Type B pancreatic cell (in vitro differentiated cells): ENCODE measurements around the gene DCHS1. TPM values are rescaled to one million over a fixed set of nuclear protein-coding genes. Genes with fewer than 3 reads are reported as not detected.
"Not testable (repeated sequence)": the region's sequence is repeated elsewhere in the genome, so short reads cannot be mapped to it uniquely, and the experiment has no call there.

Source experiments
- DNase-seq: peaks from one replicate; pipeline ENCODE4 v3.0.0; 2021; ENCODE audit warnings: mixed read lengths; ENCODE audit not compliant: unreplicated experiment; ENCODE audit errors: extremely low spot score
- H3K27ac Mint-ChIP-seq: 2 replicates; pipeline ENCODE4 v1.8.0; 2021; ENCODE audit warnings: mild to moderate bottlenecking, mixed read lengths
- H3K27me3 Mint-ChIP-seq: 2 replicates; pipeline ENCODE4 v1.8.0; 2021; ENCODE audit warnings: mixed read lengths
- H3K36me3 Mint-ChIP-seq: 2 replicates; pipeline ENCODE4 v1.8.0; 2021; ENCODE audit warnings: mixed read lengths
- H3K4me1 Mint-ChIP-seq: one replicate; pipeline ENCODE4 v1.8.0; 2021; ENCODE audit warnings: mixed read lengths; ENCODE audit not compliant: unreplicated experiment
- H3K4me3 Mint-ChIP-seq: 2 replicates; pipeline ENCODE4 v1.8.0; 2021; ENCODE audit warnings: mild to moderate bottlenecking, mixed read lengths
- H3K9me3 Mint-ChIP-seq: 2 replicates; pipeline ENCODE4 v1.8.0; 2021; ENCODE audit warnings: mixed read lengths
- long read RNA-seq: library from polyadenylated mRNA; unstranded; transcript quantifications from one replicate; pipeline ENCODE4 v2.0.0, GENCODE V29; 2020
- total RNA-seq: library from RNA; stranded (reverse); gene quantifications from 2 replicates; pipeline ENCODE4 v1.2.1, GENCODE V29; 2021; ENCODE audit warnings: low replicate concordance
- TF ChIP-seq, protein P1 (sequence below): fragments of 200-600 bp; sonication (generic); conservative IDR thresholded peaks from 2 replicates; pipeline ENCODE4 v1.5.0; 2021; ENCODE audit warnings: antibody characterized with exemption, mild to moderate bottlenecking

DCHS1 gene, protein sequence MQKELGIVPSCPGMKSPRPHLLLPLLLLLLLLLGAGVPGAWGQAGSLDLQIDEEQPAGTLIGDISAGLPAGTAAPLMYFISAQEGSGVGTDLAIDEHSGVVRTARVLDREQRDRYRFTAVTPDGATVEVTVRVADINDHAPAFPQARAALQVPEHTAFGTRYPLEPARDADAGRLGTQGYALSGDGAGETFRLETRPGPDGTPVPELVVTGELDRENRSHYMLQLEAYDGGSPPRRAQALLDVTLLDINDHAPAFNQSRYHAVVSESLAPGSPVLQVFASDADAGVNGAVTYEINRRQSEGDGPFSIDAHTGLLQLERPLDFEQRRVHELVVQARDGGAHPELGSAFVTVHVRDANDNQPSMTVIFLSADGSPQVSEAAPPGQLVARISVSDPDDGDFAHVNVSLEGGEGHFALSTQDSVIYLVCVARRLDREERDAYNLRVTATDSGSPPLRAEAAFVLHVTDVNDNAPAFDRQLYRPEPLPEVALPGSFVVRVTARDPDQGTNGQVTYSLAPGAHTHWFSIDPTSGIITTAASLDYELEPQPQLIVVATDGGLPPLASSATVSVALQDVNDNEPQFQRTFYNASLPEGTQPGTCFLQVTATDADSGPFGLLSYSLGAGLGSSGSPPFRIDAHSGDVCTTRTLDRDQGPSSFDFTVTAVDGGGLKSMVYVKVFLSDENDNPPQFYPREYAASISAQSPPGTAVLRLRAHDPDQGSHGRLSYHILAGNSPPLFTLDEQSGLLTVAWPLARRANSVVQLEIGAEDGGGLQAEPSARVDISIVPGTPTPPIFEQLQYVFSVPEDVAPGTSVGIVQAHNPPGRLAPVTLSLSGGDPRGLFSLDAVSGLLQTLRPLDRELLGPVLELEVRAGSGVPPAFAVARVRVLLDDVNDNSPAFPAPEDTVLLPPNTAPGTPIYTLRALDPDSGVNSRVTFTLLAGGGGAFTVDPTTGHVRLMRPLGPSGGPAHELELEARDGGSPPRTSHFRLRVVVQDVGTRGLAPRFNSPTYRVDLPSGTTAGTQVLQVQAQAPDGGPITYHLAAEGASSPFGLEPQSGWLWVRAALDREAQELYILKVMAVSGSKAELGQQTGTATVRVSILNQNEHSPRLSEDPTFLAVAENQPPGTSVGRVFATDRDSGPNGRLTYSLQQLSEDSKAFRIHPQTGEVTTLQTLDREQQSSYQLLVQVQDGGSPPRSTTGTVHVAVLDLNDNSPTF (N-terminal part only)
- total RNA-seq: 3.9 and 54.9 TPM in 2 replicates
- long read RNA-seq, partial matches to known transcripts: 0 of 1 reads
- long read RNA-seq, other reads (novel, unspliced or antisense): 1 of 1 reads

GRCh38 chr11:6655790-6656583 is at the start of gene DCHS1:
Gene DCHS1 (minus strand): TSS chr11:6655809. CDS start chr11:6641613, 14,196 bp downstream.
- Mint-ChIP-seq H3K36me3 (no peaks in the 10 kb centered on the region), H3K4me3 (peak within 1 kb of the TSS; percentile 86), H3K27me3 (peaks cover 18% of the 10 kb centered on the region), H3K27ac (peak within 1 kb of the TSS; percentile 71), H3K4me1 (peaks cover 9% of the 10 kb centered on the region), H3K9me3 (no peaks in the 10 kb centered on the region)
- DNase-seq: peak; percentile 80
- TF ChIP-seq, protein P1, sequence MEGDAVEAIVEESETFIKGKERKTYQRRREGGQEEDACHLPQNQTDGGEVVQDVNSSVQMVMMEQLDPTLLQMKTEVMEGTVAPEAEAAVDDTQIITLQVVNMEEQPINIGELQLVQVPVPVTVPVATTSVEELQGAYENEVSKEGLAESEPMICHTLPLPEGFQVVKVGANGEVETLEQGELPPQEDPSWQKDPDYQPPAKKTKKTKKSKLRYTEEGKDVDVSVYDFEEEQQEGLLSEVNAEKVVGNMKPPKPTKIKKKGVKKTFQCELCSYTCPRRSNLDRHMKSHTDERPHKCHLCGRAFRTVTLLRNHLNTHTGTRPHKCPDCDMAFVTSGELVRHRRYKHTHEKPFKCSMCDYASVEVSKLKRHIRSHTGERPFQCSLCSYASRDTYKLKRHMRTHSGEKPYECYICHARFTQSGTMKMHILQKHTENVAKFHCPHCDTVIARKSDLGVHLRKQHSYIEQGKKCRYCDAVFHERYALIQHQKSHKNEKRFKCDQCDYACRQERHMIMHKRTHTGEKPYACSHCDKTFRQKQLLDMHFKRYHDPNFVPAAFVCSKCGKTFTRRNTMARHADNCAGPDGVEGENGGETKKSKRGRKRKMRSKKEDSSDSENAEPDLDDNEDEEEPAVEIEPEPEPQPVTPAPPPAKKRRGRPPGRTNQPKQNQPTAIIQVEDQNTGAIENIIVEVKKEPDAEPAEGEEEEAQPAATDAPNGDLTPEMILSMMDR: no peak

GRCh38 chr11:6703247-6704063 is 47.8 kb upstream of the DCHS1 start:
- Mint-ChIP-seq H3K4me1 (peaks cover 8% of the 10 kb centered on the region), H3K36me3 (no peaks in the 10 kb centered on the region), H3K27me3 (no peaks in the 10 kb centered on the region), H3K4me3 (no peak overlapping the region), H3K27ac (no peak overlapping the region), H3K9me3 (no peaks in the 10 kb centered on the region)
- TF ChIP-seq, protein P1: peak; percentile 71
- no peak for DNase-seq

GRCh38 chr11:6701955-6702354 is 46.3 kb upstream of the DCHS1 start:
- not testable (repeated sequence) for H3K27me3 Mint-ChIP-seq, H3K9me3 Mint-ChIP-seq, DNase-seq, H3K4me3 Mint-ChIP-seq, H3K4me1 Mint-ChIP-seq, H3K36me3 Mint-ChIP-seq, H3K27ac Mint-ChIP-seq

DNA sequence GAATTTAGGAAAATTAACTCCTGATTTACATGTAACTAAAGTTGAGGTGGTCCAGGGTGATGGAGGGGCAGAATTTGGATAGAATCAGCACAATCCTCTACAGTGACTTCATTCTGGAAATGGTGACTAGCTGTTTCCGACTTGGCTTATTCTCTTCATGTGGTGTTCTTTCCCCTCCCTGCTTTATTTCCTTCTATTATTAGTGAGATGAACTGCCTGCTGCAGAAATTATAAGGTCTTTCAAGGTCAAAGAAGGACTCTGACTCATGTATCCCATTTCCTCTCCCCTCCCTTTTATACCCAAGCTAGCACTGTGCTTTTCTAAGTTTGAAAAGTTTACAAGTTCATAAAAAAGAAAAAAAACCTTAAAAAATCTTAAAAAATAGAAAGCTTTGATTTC is 39.8 kb upstream of the DCHS1 start:
- Mint-ChIP-seq H3K4me3 (no peak overlapping the region), H3K27me3 (no peaks in the 10 kb centered on the region), H3K4me1 (no peaks in the 10 kb centered on the region), H3K36me3 (no peaks in the 10 kb centered on the region), H3K27ac (no peak overlapping the region), H3K9me3 (no peaks in the 10 kb centered on the region)
- TF ChIP-seq, protein P1: no peak
- DNase-seq: no peak

DNA sequence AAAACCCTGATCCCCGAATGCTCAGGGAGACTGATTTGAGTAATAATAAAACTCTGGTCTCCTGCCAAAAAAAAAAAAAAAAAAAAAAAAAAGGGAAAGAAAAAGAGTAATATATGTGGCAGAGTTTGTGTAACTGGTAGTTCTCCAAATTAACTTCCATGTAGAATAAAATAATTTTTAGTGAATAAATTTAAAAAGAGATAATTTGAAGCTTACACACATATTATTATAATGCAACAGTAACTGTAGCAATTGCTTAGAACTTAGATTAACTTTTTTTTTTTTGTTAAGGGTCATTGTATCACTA is 38.6 kb upstream of the DCHS1 start:
- Mint-ChIP-seq H3K9me3 (no peaks in the 10 kb centered on the region), H3K4me3 (no peak overlapping the region), H3K27me3 (no peaks in the 10 kb centered on the region), H3K4me1 (no peaks in the 10 kb centered on the region), H3K36me3 (no peaks in the 10 kb centered on the region), H3K27ac (no peak overlapping the region)
- TF ChIP-seq, protein P1: no peak
- no peak for DNase-seq
